ENCODE results near the gene ANKRD2.
"Not testable (repeated sequence)": the region's sequence is repeated elsewhere in the genome, so short reads cannot be mapped to it uniquely, and the experiment has no call there.

ANKRD2 gene

GRCh38 chr10:97547271-97547600 lies 25.3 kb upstream of the ANKRD2 start:
- no peak for DNase-seq

DNA sequence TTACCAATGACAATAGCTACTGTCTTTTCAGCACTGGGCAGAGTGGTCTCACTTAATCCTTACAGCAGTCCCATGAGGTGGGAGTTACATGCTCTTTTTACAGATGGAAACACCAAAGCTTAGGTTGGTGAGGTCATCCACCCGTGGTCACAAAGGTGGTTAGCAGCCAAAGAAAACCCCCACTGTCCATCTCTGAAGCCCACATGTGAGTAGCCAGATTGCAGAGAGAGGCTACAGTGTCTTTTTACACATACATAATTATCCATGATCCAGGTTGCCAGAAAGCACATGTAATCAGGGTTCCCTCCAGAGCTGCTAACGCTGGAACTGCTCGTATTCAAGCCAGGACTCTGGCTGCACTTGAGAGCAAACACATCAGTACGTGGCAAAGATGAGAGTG lies 24.6 kb upstream of the ANKRD2 start:
- no peak for DNase-seq

- no peak for DNase-seq
These were observed 23.6 kb upstream of the ANKRD2 start for GRCh38 chr10:97548828-97549455.

GRCh38 chr10:97549587-97550322 lies 22.8 kb upstream of the ANKRD2 start:
- no peak for DNase-seq

- DNase-seq = no peak
These were observed 22.0 kb upstream of the ANKRD2 start for GRCh38 chr10:97550336-97551149.

DNA sequence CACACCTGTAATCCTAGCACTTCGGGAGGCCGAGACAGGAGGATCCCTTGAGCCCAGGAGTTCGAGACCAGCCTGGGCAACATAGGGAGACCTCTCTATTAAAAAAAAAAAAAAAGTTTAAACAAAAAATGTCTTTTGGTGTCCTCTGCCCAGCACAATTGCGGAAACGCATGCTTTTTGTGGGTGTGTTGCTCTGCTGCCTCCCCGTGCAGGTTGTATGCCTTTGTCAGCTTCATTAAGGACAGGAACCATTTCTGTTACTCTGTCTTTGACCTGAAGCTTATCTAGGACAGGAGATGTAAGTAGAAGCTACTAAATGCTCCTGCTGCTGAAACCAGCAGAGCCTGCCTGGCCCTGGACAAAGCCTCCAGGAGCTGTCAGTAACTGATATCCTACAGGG lies 21.3 kb upstream of the ANKRD2 start:
- no peak for DNase-seq

GRCh38 chr10:97553575-97554031 lies 19.0 kb upstream of the ANKRD2 start:
- peak; percentile 75 for DNase-seq

- DNase-seq = not testable (repeated sequence)
These were observed 18.2 kb upstream of the ANKRD2 start for GRCh38 chr10:97554336-97554735.

DNA sequence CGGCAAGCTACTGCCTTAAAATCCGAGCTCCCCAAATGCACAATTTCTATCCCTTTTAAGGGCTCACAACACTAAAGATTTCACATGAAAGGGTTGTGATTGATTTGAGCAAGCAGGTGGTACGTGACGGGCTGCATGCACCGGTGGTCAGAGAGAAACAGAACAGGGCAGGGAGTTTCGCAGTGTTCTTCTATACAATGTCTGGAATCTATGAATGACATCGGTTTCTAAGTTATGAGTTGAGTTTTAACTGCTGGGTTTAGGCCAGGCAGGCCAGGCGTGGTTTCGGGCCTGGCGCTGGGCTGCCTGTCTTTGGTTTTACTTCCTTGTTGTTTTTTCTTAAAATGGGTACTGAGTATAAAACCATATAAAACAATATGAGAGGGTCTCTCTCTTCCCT lies 17.0 kb upstream of the ANKRD2 start:
- not testable (repeated sequence) for DNase-seq

GRCh38 chr10:97560731-97561381 lies 11.7 kb upstream of the ANKRD2 start:
- peak; percentile 20 for DNase-seq

GRCh38 chr10:97561386-97562077 lies 11.0 kb upstream of the ANKRD2 start:
- not testable (repeated sequence) for DNase-seq

DNA sequence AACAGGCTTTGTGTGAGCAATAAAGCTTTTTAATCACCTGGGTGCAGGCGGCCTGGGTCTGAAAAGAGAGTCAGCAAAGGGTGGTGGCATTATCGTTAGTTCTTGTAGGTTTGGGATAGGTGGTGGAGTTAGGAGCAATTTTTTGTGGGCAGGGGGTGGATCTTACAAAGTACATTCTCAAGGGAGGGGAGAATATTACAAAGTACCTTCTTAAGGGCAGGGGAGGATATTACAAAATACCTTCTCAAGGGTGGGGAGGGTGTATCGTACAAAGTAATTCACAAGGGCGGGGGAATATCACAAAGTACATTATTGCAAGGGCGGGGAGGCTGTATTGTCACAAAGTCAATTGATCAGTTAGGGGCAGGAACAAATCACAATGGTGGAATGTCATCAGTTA lies 10.2 kb upstream of the ANKRD2 start:
- not testable (repeated sequence) for DNase-seq

DNA sequence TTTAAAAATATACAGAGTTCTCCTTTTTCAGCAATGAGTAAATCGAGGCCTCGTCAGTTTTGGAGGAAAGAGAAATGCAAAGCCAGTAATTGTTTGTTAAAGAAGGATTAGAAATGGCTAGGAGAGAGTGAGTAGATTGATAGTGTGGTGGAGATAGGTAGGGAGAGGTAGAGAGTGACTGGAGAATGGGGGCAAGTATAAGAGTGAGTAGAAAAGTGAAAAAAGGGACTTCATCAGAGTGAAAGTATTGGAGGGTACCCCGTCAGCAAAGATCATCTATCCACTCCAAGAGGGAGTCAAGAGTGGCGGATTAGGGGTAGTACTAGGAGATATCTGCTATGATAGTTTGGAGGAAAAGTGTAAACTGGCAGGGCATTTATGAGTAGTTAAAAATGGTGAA lies 9.2 kb upstream of the ANKRD2 start:
- DNase-seq = no peak

DNA sequence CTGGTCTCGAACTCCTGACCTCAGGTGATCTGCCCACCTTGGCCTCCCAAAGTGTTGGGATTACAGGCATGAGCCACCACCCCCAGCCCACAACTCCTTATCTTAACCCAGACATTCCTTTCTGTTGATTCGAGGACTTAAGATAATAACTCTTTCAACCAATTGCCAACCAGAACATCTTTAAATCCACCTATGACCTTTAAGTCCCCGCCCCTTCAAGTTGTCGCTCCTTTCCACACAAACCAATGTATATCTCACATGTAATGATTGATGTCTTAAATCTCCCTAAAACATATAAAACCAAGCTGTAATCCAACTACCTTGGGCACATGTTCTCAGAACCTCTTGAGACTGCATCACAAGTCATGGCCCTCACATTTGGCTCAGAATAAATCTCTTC lies 7.8 kb upstream of the ANKRD2 start:
- DNase-seq = no peak

- DNase-seq = peak; percentile 61
These were observed 6.1 kb upstream of the ANKRD2 start for GRCh38 chr10:97566336-97566996.

DNA sequence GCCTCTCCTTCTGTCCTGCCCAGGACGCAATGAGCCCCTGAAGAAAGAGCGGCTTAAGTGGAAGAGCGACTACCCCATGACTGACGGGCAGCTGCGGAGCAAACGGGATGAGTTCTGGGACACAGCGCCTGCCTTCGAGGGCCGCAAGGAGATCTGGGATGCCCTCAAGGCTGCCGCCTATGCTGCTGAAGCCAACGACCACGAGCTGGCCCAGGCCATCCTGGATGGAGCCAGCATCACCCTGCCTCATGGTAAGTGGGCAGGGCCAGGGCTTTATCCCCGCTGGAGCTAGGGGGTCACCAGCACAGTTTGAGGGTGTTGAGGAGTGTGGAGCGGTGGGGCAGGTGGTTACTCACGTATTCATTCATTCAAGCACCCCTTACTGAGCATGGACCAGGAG lies 4.7 kb upstream of the ANKRD2 start:
- no peak for DNase-seq

DNA sequence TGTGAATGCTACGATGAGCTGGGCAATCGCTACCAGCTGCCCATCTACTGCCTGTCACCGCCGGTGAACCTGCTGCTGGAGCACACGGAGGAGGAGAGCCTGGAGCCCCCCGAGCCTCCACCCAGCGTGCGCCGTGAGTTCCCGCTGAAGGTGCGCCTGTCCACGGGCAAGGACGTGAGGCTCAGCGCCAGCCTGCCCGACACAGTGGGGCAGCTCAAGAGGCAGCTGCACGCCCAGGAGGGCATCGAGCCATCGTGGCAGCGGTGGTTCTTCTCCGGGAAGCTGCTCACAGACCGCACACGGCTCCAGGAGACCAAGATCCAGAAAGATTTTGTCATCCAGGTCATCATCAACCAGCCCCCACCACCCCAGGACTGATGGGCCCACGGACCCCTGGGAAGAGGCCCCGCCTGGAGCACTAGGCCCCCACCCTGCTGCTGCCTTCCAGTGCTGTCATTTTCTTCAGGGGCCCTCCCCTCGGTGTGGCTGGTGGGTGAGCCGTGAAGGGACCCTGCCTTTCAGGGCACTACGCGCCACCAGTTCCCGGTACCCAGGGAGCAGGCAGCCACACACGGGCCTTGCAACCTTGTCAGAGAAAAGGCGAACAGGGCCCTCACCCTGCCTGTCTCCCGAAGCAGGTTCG lies 2.3 kb upstream of the ANKRD2 start:
- no peak for DNase-seq

DNA sequence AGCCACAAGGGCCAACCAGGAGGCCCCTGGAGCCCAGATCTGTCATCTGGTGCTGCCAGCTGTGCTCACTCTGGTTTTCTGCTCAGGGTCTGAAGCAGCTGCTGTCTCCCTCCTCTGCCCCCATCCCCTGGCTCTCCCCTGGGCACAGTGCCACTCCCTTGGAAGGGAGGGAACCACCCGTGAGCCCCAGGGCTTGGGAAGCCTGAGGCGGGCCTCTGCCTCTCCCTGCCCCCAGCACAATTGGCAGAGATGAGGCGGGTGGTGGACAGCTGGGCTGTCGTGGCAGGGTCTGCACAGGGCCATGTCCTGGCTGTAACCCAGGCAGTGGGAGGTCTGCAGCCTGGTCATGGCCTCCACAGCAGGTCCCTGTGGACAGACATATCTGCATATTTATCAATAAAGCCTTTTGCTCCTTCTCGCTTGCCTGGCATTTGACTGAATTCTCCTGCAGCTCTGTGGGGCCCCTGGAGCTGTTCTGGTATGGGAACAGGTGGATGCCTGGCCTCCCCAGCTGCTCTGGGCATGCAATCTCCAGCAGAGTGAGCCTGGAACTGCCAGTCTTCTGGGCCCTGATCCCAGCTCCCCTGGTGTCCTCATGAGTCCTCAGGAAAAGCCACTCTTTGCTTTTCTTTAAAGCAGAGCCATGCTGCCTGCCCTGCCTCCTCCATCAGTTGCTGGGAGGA lies 1.6 kb upstream of the ANKRD2 start:
- no peak for DNase-seq

DNA sequence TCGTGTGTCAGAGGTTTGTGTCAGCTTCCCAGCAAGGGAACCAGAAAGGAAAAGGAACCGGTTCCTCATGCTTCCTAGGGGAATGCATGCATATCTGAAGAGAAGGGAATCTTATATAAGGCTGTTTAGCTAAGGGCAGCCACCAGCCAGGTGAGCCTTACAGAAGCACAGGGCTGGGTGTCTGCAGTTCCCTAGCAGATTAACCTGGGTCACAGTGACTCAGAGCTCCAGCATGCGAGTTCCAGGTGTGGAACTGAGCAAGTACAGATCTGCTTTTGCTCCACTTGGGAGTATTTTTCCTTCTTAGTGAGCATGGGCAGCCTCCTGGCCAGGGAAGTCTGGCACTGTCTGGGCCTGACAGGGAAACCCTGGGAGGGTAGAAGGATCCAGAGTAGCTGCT lies 957 bp upstream of the ANKRD2 start:
- no peak for DNase-seq

DNA sequence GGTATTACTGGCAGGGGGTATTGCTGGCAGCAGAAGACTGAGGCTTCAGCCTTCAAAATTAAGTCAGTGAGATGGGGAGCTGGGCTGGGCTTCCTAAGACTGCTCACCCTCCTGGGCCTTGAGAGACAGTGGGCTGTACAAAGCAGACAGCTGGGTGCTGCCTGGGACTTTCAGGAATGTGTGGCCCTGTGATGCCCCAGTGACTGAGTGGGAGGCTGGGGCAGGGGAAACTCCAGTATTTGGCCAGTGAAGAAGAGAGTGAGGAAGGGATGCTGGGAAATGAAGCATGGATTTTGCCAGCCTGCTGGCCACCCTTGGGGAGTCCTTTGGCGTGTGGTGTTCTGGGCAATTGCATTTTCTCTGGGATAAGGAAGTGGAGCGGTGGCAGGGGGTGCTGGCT lies 442 bp downstream of the ANKRD2 start:
- no peak for DNase-seq

GRCh38 chr10:97573672-97574071 lies 1.1 kb downstream of the ANKRD2 start:
- peak; percentile 44 for DNase-seq

Measured in activated CD4-positive, alpha-beta T cell treated with anti-CD3 and anti-CD28 coated beads, Interleukin-2, Interleukin-6, amounts not matched to agents 100 ng/mL and 50 ng/mL, durations not matched to agents 16 hours and 8 hours (primary cell).